Erythroblast (primary cell): ENCODE data around the gene C15orf39.

Experiments
- GATA1 ChIP-seq: IDR thresholded peaks from 2 replicates; pipeline ENCODE4 v1.6.1; 2011; ENCODE audit warnings: low read depth, mild to moderate bottlenecking, control low read depth, low read length, moderate library complexity
- POLR2A ChIP-seq: IDR thresholded peaks from 2 replicates; pipeline ENCODE4 v1.6.1; 2011; ENCODE audit warnings: mild to moderate bottlenecking, low read length

GRCh38 chr15:75213768-75214221 lies 12.1 kb downstream of the C15orf39 start:
- TF ChIP-seq POLR2A (no peak), GATA1 (no peak)
